GM06990 (cell line): ENCODE measurements around the gene SIGLEC9.

Experiments used
- DNase-seq: peaks from one replicate; pipeline ENCODE4 v3.0.0-alpha.2; 2011; ENCODE audit not compliant: insufficient read length; ENCODE audit errors: extremely low read depth
- H3K27me3 ChIP-seq: replicated peaks from 2 replicates; pipeline ENCODE4 v1.6.0; 2011; ENCODE audit warnings: low read length; ENCODE audit not compliant: control insufficient read depth, insufficient read depth
- H3K36me3 ChIP-seq: 2 replicates; pipeline ENCODE4 v1.5.1; 2011; ENCODE audit warnings: low read length; ENCODE audit not compliant: control insufficient read depth, insufficient read depth
- H3K4me3 ChIP-seq: replicated peaks from 2 replicates; pipeline ENCODE4 v1.5.1; 2011; ENCODE audit warnings: low read depth, mild to moderate bottlenecking, control low read depth, low read length
- TF ChIP-seq, protein P1 (sequence below): IDR thresholded peaks from 2 replicates; pipeline ENCODE4 v1.5.1; 2011; ENCODE audit warnings: low read length, control low read depth, mild to moderate bottlenecking, inconsistent platforms; ENCODE audit not compliant: insufficient read depth, poor library complexity, severe bottlenecking

SIGLEC9 gene

DNA sequence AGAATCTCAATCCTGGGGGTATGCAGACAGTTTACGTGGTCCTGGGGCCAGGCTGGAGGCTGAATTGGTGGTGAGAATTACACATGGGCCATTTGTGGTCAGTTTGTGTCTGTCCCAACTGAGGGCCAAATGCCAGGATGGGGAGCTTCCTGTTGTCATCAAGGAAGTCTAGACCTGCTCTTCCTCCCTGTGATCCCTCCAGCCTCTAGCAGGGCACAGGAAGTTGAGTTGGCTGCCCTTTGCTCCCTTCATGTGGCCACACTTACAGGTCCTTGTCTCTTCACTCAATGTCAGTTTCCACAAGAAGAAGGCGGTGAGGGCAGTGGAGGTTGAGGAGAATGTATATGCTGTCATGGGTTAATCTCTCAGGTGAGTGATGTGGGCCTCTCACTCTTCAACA, 47.5 kb downstream of the SIGLEC9 start:
- no peaks in the 10 kb centered on the region; the same call in 1 of the 2 replicates for H3K27me3 ChIP-seq
- H3K4me3 ChIP-seq: no peak overlapping the region
- H3K36me3 ChIP-seq: no peaks in the 10 kb centered on the region
- TF ChIP-seq, protein P1, sequence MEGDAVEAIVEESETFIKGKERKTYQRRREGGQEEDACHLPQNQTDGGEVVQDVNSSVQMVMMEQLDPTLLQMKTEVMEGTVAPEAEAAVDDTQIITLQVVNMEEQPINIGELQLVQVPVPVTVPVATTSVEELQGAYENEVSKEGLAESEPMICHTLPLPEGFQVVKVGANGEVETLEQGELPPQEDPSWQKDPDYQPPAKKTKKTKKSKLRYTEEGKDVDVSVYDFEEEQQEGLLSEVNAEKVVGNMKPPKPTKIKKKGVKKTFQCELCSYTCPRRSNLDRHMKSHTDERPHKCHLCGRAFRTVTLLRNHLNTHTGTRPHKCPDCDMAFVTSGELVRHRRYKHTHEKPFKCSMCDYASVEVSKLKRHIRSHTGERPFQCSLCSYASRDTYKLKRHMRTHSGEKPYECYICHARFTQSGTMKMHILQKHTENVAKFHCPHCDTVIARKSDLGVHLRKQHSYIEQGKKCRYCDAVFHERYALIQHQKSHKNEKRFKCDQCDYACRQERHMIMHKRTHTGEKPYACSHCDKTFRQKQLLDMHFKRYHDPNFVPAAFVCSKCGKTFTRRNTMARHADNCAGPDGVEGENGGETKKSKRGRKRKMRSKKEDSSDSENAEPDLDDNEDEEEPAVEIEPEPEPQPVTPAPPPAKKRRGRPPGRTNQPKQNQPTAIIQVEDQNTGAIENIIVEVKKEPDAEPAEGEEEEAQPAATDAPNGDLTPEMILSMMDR: no peak
- no peak for DNase-seq

DNA sequence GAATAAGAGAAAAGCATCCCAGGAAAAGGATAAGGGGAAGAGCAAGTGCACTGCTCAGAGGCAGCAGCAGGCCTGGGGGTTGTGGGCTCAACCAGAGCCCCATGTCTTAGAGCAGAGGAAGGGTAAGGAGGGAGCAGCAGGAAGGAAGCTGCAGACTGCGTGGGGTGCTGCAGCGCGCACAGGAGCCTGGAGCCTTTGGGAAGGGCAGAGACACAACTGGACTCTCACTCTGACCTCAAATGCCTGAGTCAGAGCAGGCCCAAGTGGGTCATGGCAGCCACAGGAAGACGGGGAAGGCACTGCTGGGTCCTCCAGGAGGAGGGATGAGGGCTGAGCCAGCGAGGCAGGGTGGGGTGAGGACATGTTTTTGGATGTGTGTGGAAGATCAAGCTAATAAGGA, 49.0 kb downstream of the SIGLEC9 start:
- H3K27me3 ChIP-seq: peaks cover 1% of the 10 kb centered on the region
- H3K36me3 ChIP-seq: no peaks in the 10 kb centered on the region
- no peak for DNase-seq
- H3K4me3 ChIP-seq: no peak overlapping the region
- TF ChIP-seq, protein P1: no peak

DNA sequence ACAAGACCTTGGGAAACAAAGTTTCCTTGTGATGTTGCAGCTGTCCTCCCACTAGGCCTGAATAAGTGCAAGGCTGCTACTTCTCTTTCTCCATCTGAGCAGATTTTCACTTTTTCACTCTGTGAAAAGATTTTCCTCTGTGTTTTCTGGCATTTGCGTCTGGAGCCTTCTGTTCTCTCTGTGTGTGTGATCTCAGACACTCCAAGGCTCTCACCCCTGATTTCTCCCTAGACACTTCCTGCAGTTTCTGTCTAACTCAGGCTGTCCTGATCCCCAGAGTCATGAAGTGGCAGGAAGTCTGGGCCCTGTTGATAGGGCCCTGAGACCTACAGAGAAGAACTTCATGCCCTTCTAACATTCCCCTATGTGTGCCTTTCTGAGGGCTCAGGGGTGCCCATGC, 54.5 kb downstream of the SIGLEC9 start:
- no peak for DNase-seq
- TF ChIP-seq, protein P1: no peak
- H3K27me3 ChIP-seq: peaks cover 3% of the 10 kb centered on the region
- H3K36me3 ChIP-seq: no peaks in the 10 kb centered on the region
- no peak overlapping the region for H3K4me3 ChIP-seq
